NCI-H524 treated with DMSO at 0.1 percent for 48 hours (cell line): Measurements from ENCODE around the gene SALL1.

Source experiments
- DNase-seq: peaks from one replicate; lab custom pipeline; 2025; lab: John Stamatoyannopoulos, UW

Gene SALL1

GRCh38 chr16:51141106-51141505 lies 10.0 kb downstream of the SALL1 start:
- no peak for DNase-seq

- DNase-seq, result no peak
Measured at GRCh38 chr16:51140112-51140511, 11.0 kb downstream of the SALL1 start.

- no peak for DNase-seq
Measured at GRCh38 chr16:51139568-51139967, 11.5 kb downstream of the SALL1 start.

- no peak for DNase-seq
Measured at GRCh38 chr16:51138178-51138577, 12.9 kb downstream of the SALL1 start.

GRCh38 chr16:51137097-51137496 lies 14.0 kb downstream of the SALL1 start:
- DNase-seq, result no peak

- DNase-seq, result no peak
Measured at GRCh38 chr16:51134876-51135275, 16.2 kb downstream of the SALL1 start.

GRCh38 chr16:51134269-51134812 lies 16.7 kb downstream of the SALL1 start:
- no peak for DNase-seq

GRCh38 chr16:51133688-51134087 lies 17.4 kb downstream of the SALL1 start:
- no peak for DNase-seq

- no peak for DNase-seq
Measured at GRCh38 chr16:51133183-51133582, 17.9 kb downstream of the SALL1 start.

- DNase-seq, result no peak
Measured at GRCh38 chr16:51132490-51133115, 18.5 kb downstream of the SALL1 start.

- no peak for DNase-seq
Measured at GRCh38 chr16:51131619-51132018, 19.5 kb downstream of the SALL1 start.

- no peak for DNase-seq
Measured at GRCh38 chr16:51129105-51129504, 22.0 kb downstream of the SALL1 start.

GRCh38 chr16:51125992-51126391 lies 25.1 kb downstream of the SALL1 start:
- DNase-seq, result no peak

- DNase-seq, result no peak
Measured at GRCh38 chr16:51124896-51125295, 26.2 kb downstream of the SALL1 start.

- no peak for DNase-seq
Measured at GRCh38 chr16:51121850-51122249, 29.2 kb downstream of the SALL1 start.

GRCh38 chr16:51120730-51121347 lies 30.2 kb downstream of the SALL1 start:
- no peak for DNase-seq

- no peak for DNase-seq
Measured at GRCh38 chr16:51119973-51120729, 30.9 kb downstream of the SALL1 start.

GRCh38 chr16:51119556-51119955 lies 31.5 kb downstream of the SALL1 start:
- DNase-seq, result no peak

- no peak for DNase-seq
Measured at GRCh38 chr16:51116353-51116752, 34.7 kb downstream of the SALL1 start.

- DNase-seq, result no peak
Measured at GRCh38 chr16:51114382-51114781, 36.7 kb downstream of the SALL1 start.

GRCh38 chr16:51113236-51114125 lies 37.6 kb downstream of the SALL1 start:
- DNase-seq, result no peak

GRCh38 chr16:51112323-51112722 lies 38.7 kb downstream of the SALL1 start:
- DNase-seq, result no peak
